GM20431 (cell line): ENCODE measurements around the gene EEF1G.
"Not testable (repeated sequence)": the region's sequence is repeated elsewhere in the genome, so short reads cannot be mapped to it uniquely, and the experiment has no call there.

Source experiments
- in situ Hi-C: fragments of 300-500 bp; cut with MseI, MboI; formaldehyde crosslinking; loops from one replicate; pipeline ENCODE4 v1.15.0; 2020; ENCODE audit warnings: low sequenced_read_pairs; ENCODE audit not compliant: unreplicated experiment

The EEF1G gene

GRCh38 chr11:62558669-62559068, 15.0 kb downstream of the EEF1G start:
- in situ Hi-C loops = no loop called here

GRCh38 chr11:62556875-62557631, 16.6 kb downstream of the EEF1G start:
- in situ Hi-C loops = no loop called here

- in situ Hi-C loops = no loop called here
These were observed 17.4 kb downstream of the EEF1G start for GRCh38 chr11:62556108-62556874.

- in situ Hi-C loops = no loop called here
These were observed 18.1 kb downstream of the EEF1G start for GRCh38 chr11:62555464-62556107.

GRCh38 chr11:62554387-62555167, 19.1 kb downstream of the EEF1G start:
- in situ Hi-C loops = no loop called here

- in situ Hi-C loops = no loop called here
These were observed 19.8 kb downstream of the EEF1G start for GRCh38 chr11:62553839-62554361.

- in situ Hi-C loops = no loop called here
These were observed 20.4 kb downstream of the EEF1G start for GRCh38 chr11:62553080-62553838.

GRCh38 chr11:62552485-62553079, 21.1 kb downstream of the EEF1G start:
- in situ Hi-C loops = no loop called here

GRCh38 chr11:62550478-62550877, 23.2 kb downstream of the EEF1G start:
- in situ Hi-C loops = not testable (repeated sequence)

GRCh38 chr11:62548545-62549335, 25.0 kb downstream of the EEF1G start:
- in situ Hi-C loops = no loop called here

GRCh38 chr11:62547691-62548281, 25.9 kb downstream of the EEF1G start:
- in situ Hi-C loops = no loop called here

- in situ Hi-C loops = no loop called here
These were observed 26.6 kb downstream of the EEF1G start for GRCh38 chr11:62546929-62547625.

- in situ Hi-C loops = no loop called here
These were observed 27.3 kb downstream of the EEF1G start, which contains the start of gene AHNAK for GRCh38 chr11:62546244-62546928. Gene AHNAK (minus strand): TSS chr11:62546806. CDS start chr11:62536098, 10,708 bp downstream.

GRCh38 chr11:62545437-62546243, 28.1 kb downstream of the EEF1G start:
- in situ Hi-C loops = no loop called here

- in situ Hi-C loops = no loop called here
These were observed 28.9 kb downstream of the EEF1G start for GRCh38 chr11:62544581-62545436.
